HG02852 (cell line): ENCODE results near the gene WIPF3.

Experiments
- ATAC-seq: cut with Tn5 transposase; IDR thresholded peaks from one replicate; pipeline ENCODE4 v1.9.1; 2021; ENCODE audit warnings: mild to moderate bottlenecking, moderate library complexity; ENCODE audit not compliant: unreplicated experiment

WIPF3 gene, protein sequence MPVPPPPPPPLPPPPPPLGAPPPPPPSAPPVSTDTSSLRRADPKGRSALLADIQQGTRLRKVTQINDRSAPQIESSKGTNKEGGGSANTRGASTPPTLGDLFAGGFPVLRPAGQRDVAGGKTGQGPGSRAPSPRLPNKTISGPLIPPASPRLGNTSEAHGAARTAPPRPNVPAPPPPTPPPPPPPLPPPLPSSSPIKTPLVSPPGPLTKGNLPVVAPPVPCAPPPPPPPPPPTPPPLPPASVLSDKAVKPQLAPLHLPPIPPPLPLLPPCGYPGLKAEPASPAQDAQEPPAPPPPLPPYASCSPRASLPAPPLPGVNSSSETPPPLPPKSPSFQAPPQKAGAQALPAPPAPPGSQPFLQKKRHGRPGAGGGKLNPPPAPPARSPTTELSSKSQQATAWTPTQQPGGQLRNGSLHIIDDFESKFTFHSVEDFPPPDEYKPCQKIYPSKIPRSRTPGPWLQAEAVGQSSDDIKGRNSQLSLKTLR

DNA sequence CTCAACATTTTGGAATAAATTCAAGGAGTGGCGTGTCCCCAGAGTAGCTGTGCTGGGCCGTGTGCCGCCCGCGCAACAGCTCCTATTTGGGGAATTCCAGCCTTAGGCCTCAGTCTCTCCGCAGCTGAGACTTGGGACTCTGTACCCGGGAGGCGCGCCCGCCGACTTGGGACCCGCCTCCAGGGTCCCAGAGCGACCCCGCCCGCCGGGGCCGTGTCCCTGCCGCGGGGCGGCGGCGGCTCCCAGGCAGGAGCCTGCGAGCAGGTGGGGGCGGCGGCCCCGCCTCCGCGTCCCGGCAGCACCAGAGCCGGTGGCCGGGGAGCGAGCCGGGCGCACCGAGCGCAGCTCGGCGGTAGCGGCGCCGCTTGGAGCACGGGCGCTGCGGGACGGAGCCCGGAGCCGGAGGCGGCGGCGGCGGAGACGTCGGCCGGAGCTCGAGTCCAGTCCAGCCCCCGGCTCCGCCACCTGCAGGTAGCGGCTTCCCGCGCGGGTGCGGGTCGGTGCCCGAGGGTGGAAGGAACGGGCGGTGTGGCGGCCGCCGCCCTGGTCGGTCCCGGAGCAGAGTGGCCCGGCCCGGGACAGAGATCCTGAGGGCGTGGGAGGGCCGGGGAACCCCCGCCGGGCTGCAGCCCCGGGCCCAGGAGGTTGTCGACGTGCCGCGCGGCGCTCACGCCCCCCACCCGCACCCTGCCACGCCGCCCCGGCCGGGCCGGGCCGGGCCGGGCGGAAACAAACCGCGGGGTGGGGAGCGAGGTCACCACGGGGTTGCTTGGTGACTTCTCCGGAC lies at the start of gene WIPF3:
Gene WIPF3, plus strand, starts transcription at position 301 of the 787 bp plus-strand sequence. CDS start 28,217 bp downstream, outside the sequence.
- no peak for ATAC-seq

DNA sequence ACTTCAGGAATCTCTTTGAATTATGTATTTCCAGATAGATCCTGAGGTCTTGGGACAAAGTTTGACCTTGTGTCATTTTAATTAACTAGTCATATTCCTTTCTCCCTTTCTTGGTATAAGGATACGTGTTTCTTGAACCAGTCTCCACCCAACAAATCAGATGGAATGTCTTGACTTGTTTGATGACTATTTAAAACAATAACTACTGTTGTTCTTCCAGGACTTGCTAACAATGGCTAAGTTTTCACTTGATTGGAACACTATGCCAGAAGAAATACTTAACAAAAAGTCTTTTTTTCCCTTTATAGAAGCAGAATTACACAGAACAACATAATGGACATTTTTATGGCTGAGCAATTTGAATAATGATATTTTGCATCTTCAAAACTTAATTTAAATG lies 43.0 kb upstream of the WIPF3 start:
- no peak for ATAC-seq

DNA sequence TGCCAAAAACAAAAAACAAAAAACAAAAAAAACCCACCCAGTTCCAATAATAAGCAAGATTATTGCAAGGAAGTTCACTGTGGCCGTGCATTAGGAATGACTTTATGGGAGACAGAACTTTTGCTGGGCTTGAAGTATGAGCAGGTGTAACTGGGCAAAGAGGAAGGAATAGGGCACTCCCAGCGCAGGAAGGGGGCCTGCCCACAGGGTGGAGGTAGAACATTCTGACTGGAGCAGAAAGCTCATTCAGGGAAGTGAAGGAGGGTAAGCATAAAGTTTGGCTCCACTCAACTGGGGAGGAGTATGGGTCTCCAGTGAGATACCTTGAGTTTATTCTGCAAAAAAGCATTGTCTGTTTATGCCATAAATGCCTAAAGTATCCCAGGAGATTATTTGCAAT lies 42.1 kb upstream of the WIPF3 start:
- ATAC-seq = no peak

DNA sequence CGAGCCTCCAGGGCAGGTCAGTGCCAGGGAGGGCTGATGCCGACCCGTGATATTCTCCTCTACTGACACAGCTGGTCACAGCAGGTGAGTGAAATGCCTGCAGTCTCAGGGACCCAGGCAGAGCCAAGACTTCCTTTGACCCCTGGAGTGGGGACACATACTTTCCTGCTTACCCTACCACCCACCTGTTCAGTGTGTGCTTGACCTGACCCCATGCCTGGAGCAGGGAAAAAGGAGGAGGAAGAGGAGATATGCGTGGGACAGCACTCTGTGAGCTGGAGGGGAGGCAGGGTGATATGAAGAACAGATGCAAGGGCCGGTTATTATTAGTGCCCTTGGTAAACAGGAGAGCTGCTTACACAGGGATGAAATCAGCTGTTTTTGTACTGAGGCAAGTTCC lies 40.8 kb upstream of the WIPF3 start:
- ATAC-seq = no peak

DNA sequence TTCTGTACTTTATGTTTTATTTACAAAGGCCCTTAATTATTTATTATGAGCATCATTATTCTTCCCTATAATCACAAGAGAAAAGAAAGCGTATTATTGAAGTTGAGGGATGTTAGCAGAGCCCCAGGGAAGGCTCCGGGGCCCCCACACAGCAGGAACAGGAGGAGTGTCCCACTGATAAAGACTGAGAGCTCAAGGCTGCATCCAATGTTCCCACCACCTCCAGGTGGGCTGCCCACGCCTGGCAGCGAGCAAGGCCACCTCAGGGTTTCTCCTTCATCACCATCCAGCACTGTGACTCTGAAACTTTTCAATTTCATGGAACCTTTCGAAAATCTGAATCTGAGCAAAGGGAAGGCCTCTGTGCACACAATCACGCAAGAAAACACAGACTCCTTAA lies 35.9 kb upstream of the WIPF3 start:
- no peak for ATAC-seq

DNA sequence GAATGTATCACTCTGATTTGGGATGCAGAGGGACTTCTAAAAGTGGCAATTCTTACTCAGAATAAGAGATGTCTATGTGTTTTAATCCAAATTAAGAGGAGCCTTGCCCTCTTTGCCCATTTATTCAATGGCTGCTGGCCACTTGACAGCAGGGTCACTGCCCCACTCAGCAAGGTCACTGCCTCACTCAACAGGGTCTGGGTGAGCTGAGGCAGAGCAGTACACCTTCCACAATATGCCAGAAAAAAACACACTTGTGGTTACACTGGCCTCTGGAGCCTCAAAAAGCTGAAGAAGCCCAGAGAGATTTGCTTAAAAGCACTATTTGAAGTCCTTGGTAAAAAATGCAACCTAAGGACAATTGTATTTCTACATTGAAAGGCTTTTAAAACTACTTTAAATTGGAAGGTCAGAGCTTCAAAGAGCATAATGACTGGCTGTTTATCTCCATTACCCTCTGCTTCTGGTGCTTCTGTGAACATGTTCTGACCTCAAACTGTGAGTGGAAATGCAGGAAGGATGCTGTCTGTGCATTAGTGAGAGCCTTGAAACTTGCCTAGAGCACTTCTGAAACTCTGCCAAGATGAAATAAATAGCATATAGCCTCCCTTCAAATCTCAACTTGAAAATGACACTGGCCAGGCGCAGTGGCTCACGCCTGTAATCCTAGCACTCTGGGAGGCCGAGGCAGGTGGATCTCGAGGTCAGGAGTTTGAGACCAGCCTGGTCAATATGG lies 35.1 kb upstream of the WIPF3 start:
- ATAC-seq = no peak

DNA sequence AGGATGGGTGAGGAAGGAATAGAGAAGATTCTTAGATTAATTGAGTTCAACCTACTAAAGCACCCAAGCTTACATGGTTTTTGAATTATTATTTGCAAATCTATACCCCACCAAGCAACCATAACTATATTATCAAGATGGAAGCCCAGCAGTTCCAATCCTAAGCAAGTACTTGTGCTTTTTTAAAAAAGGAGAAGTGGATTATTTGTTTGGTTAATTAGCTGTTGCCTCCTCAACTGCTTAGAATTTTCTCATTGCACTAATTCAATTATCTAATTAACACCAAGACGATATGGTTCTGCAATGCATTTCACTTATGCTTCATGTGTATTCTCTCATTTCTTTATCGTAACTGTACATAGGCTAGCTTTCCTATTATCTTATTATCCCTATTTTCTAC lies 27.3 kb upstream of the WIPF3 start:
- no peak for ATAC-seq

DNA sequence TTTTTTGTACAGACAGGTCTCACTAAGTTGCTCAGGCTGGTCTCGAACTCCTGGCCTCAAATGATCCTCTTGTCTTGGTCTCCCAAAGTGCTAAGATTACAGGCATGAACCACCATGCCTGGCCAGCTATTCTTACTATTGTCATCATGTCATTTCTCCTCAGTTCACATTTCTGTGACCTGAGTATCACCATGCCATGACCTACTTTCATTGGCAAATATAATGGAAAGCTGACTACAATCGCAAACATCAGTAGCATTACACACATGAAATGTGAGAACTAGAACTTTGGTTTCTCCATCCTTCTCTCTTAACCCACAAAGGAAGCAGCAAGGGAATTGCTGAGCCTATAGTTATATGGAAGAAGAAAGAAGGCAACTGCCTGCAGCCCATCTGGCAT lies 26.0 kb upstream of the WIPF3 start:
- ATAC-seq = no peak

DNA sequence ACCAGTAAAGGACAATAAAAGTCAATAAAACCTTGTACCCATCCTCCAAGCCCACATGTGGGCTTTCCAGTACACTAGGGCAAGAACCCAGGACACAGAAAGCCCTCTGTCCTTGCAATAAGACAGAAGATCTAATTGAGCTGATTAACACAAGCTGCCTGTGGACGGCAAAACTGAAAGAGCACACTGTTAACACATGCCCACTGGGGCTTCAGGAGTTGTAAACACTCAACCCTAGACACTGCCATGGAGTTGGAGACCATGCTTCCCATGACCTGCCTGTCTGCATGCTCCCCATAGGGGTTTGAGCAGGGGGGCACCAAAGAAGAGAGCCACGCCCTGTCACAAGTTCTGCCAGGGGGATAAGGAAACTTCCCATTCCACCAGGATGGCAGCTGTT lies 22.6 kb upstream of the WIPF3 start:
- no peak for ATAC-seq

DNA sequence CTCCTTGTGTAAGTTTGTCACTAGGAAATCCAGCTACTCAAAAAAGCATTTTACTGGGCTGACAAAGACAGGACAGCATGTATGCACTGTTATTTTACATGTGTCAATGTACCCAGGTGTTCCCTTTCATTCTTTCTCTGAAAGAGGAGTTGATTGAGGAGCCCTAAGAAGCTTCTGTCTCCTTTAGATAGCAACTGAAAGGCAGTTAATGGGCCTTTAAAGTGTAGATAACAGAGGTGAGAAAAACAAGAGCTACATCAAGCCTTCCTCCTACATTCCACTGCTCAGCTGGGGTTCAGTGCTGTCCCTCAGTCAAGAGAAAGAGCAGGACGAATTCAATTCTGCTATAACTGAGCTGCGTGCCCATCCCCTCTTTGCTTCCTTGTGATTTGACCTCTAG lies 12.8 kb upstream of the WIPF3 start:
- no peak for ATAC-seq

DNA sequence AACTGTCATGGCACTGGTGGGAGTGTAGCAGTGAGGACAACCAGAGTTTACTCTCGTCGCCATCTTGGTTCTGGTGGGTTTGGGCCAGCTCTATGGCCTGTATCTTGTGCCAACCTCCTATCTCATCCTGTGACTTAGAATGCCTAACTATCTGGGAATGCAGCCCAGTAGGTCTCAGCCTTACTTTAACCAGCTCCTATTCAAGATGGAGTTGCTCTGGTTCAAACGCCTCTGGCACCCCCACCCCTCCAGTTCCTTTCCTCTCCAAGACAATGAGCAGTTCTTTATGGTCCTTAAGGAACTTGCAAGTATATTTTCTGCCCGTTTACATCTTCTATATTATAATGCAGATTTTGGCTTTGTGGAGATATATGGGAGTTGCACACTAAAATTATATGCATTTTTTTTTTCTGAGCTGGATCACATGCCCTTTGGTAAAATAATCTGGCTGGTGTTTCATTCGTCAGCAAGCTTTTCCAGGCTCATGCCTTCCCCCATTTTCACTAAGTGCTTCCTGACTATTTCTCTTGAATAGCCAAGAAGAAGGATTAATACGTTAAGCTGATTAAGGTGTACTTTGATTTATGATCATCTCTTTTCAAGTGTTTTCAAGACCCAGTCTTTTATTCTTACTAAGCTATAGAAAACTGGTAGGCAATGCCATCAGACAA lies 11.2 kb upstream of the WIPF3 start:
- ATAC-seq = no peak

DNA sequence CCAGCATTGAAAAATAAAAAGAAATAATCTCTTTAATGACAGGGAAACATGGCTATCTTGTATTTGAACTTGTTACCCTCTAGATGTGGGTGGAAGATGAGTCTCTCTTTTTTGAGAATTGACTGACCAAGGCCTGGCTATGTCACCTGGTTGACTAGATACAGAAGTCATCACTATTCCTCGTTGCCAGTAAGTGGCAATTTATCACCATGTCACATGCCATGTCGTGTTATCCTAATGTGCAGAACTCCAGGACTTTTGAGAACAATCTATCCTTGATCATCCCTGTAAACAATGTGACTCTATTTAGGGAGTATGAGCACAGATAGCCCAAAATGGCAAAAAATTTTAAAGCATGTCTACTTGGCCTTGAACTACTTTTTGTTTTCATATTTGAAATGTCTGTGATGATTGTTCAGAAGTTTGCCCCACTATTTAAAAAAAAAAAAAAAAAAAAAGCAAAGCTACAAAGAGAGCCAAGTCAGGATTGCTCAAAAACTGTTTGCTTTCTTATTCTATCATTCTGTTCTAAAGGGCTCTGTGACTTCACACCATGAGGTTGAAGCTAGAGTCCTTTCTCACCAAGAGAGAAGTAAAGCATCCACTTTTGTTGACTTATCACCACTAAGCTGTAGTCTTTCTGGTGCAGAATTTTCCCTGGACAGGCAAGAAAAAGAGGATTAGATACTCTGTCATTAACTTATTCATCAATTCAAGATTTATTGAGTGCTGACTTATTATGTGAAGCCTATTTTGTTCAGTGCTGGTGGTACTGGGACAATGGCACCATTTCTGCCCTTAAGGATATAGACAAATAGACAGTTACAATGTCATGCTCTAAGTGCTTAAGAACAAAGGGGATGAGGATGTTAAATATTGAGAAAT lies 10.4 kb upstream of the WIPF3 start:
- ATAC-seq = no peak

DNA sequence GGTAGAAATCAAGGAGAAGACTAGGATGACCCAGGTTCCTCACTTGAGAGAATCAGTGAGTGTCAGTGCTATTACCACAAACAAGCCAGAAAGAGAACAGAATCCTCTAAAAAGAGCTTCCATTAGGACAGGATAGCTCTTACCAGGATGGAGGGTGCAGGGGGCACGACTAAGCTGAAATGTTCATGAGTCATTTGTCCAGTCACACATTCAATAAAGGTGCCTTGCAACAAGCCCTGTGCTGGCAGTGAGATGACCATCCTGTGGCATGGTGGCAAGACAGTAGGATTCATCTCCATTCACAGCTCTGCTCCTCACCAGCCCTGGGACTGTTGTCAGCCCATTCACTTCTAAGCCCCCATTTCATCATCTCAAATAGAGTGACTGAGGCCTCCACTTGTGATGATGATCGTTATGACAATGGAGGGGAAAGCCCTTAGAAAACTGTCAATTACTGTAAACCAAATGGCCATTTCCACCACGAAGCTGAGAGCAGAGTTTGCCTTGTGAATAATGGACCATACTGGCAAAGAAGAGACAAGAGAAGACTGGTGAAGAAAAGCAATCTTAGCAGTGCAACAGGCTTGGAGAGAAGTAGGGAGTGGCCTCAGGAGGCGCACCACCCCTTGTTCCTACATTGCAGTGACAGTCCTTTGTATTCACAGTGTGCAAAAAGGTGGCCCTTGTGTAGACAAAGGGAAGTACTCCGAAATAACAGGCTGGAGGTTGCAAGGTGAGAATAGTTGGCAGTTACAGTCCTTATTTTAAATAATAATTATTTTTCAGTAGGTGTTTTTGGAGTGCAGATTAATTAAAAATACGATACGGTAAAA lies 9.0 kb upstream of the WIPF3 start:
- no peak for ATAC-seq

DNA sequence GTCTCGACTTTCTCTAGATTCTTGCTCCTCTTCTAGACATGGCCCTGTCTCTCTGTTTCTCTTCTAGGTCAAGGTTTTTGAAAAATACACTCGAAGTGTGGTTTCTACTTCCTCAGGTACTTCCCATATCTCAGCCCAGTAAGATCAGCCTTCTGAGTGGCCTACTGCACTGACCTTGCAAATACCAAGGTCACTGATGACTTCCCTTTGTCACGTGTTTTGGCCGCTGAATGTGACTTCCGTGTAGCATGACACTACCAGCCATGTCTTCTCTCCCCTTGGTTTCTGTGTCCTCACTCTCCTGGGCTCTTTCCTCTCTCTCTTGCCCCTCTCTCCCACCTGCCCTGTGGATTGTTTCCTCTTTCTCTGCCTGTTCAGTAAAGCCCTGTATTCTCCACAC lies 7.9 kb upstream of the WIPF3 start:
- no peak for ATAC-seq

DNA sequence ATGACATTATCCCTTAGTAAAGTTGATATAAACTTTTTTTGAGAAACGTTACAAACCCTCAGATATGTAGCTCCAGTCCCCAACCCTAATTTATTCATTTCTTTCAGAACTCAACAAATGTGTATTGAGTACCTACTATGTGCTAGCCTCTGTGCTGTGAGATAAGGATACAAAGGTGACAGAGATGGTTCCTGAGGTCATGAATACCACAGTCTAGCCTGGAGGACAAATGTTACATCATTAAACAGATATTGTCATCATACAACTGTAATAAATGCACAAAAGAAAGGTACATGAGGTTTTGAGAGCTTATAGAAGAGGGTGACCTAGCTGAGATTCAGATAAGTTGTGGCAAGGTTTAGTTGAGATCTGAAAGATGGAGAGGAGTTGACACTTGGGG lies 4.4 kb upstream of the WIPF3 start:
- ATAC-seq = no peak

DNA sequence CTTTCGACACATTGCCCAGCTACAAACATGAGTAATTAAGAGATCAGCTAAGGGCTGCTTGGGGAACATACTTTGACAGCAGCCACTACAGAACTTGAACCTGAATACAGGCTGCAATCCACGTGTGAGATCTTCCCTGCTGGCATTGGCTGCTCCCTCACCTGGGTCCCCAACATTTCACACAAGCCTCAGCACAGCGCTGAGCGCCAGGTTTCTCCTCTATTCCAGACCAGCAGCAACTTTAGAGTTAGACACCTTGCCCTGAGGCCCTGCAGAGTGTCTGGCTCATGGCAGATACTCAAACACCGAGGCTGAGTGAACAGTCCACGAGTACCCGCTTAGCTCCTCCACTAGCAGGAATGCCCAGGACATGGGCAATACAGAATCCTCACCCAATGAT lies 1.3 kb upstream of the WIPF3 start:
- ATAC-seq = no peak

DNA sequence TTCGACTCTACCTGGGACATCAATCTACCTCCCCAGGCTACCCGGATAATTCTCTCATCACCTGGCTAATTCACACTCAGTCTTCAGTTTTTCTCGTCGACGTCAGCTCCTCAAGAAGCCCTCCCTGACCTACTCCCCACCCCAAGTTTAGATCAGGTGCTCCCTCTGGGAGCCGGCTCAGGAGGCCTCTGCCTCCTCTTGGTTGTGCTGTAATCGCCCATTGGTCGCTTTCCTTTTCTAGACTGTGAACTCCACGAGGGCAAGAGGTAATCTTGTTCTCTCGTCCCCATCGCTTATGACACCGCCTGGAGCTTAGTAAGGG lies 461 bp upstream of the WIPF3 start:
- ATAC-seq = no peak

DNA sequence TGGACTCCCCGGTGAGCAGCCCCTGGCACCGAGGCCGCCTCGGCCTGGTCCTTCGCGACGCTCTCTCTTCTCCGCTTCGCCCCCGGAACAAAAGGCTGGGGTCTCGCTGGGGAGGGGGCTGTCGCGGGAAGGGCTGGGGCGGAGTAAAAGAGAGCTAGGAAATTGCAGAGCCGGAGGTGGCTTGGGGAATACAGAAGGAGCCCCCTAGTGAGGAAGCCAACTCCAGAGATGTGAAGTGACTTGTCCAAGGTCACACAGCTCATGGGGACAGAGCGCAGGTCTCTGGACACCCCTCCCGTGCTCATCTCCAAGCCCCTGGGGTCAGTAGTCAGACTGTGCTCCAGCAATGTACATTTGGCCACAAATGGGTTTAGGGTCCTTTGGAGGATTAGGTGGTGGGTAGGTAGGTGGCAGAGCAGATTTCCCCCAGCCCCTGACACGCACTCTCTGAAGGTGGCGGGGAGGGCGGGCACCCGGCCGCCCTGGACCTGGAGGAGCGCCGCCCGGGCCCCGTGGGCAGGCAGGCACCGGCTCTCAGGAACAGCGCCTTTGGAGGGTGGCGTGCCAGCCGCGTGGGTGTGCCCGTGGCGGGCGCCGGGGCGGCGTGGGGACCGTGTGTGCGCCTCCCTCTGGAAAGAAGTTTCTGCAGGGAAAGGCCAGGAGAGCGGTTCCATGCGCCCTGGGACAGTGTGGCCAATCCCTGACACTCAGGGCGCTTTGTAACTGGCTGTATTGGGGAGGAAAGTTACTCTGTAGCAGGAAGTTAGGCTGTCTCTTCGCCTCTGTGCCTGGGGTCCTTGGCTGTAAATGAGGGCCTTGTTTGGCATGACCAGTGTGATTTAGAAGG lies 910 bp downstream of the WIPF3 start:
- ATAC-seq = no peak
